Tibial nerve (tissue), 4 donors: Measurements from ENCODE around the gene TLN1.

Experiments used
- EP300 ChIP-seq, 2 donors: sonication (generic); formaldehyde crosslinking; IDR thresholded peaks; one replicate each; pipeline ENCODE4 v1.6.1; 2017; ENCODE audit warnings: antibody characterized with exemption in 2 of 2, mild to moderate bottlenecking in 1 of 2
- POLR2A ChIP-seq, 2 donors: fragments of 450-650 bp; IDR thresholded peaks; one replicate each; pipeline ENCODE4 v1.6.1; 2017; ENCODE audit warnings: antibody characterized with exemption in 2 of 2, mild to moderate bottlenecking in 2 of 2, moderate library complexity in 2 of 2
- TF ChIP-seq, protein P1 (sequence below), 5 experiments: fragments of 200-600 bp in 3 of 5; fragments of 450-650 bp in 2 of 5; sonication (generic) in 3 of 5; IDR thresholded peaks; one replicate each; pipeline ENCODE4 v1.5.1; 2016 to 2019; ENCODE audit warnings: antibody characterized with exemption in 5 of 5, mild to moderate bottlenecking in 3 of 5, moderate library complexity in 2 of 5

GRCh38 chr9:35727676-35728040, 4.3 kb downstream of the TLN1 start:
- TF ChIP-seq, protein P1, sequence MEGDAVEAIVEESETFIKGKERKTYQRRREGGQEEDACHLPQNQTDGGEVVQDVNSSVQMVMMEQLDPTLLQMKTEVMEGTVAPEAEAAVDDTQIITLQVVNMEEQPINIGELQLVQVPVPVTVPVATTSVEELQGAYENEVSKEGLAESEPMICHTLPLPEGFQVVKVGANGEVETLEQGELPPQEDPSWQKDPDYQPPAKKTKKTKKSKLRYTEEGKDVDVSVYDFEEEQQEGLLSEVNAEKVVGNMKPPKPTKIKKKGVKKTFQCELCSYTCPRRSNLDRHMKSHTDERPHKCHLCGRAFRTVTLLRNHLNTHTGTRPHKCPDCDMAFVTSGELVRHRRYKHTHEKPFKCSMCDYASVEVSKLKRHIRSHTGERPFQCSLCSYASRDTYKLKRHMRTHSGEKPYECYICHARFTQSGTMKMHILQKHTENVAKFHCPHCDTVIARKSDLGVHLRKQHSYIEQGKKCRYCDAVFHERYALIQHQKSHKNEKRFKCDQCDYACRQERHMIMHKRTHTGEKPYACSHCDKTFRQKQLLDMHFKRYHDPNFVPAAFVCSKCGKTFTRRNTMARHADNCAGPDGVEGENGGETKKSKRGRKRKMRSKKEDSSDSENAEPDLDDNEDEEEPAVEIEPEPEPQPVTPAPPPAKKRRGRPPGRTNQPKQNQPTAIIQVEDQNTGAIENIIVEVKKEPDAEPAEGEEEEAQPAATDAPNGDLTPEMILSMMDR (IDR thresholded peaks at IDR 0.05), result no peak
- TF ChIP-seq EP300 (IDR thresholded peaks at IDR 0.05) (no peak), POLR2A (IDR thresholded peaks at IDR 0.05) (no peak)
